ENCODE results near the gene FUBP3.

FUBP3 gene

GRCh38 chr9:130663977-130664250, 84.5 kb downstream of the FUBP3 start:
- no peak overlapping the region for H3K4me2 ChIP-seq (ENCODE audit: low read length)
- no peaks in the 10 kb centered on the region for H4K20me1 ChIP-seq (ENCODE audit: control insufficient read depth, insufficient read depth, low read depth, low read length)
- no peaks in the 10 kb centered on the region for H3F3A ChIP-seq (ENCODE audit: control insufficient read depth, insufficient read depth)
- H3K4me1 ChIP-seq (ENCODE audit: control insufficient read depth, low read length), result no peaks in the 10 kb centered on the region
- no peaks in the 10 kb centered on the region for H3K9me2 ChIP-seq (replicated peaks; ENCODE audit: control insufficient read depth, low read length)
- no peak for TF ChIP-seq EZH2phosphoT487 (IDR thresholded peaks at IDR 0.05; ENCODE audit: borderline replicate concordance, low read length)
- TF ChIP-seq, protein P1, sequence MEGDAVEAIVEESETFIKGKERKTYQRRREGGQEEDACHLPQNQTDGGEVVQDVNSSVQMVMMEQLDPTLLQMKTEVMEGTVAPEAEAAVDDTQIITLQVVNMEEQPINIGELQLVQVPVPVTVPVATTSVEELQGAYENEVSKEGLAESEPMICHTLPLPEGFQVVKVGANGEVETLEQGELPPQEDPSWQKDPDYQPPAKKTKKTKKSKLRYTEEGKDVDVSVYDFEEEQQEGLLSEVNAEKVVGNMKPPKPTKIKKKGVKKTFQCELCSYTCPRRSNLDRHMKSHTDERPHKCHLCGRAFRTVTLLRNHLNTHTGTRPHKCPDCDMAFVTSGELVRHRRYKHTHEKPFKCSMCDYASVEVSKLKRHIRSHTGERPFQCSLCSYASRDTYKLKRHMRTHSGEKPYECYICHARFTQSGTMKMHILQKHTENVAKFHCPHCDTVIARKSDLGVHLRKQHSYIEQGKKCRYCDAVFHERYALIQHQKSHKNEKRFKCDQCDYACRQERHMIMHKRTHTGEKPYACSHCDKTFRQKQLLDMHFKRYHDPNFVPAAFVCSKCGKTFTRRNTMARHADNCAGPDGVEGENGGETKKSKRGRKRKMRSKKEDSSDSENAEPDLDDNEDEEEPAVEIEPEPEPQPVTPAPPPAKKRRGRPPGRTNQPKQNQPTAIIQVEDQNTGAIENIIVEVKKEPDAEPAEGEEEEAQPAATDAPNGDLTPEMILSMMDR (IDR thresholded peaks at IDR 0.05; ENCODE audit: low read depth, low read length, poor library complexity, severe bottlenecking), result no peak
- no peaks in the 10 kb centered on the region for H3K9me3 ChIP-seq (ENCODE audit: control insufficient read depth, insufficient read depth, low read length)
- H3K36me3 ChIP-seq (ENCODE audit: control insufficient read depth, low read length), result no peaks in the 10 kb centered on the region
- H3K79me2 ChIP-seq (ENCODE audit: control insufficient read depth, low read length), result no peaks in the 10 kb centered on the region
- no peak overlapping the region for H3K4me3 ChIP-seq (ENCODE audit: low read length)
- peaks cover 27% of the 10 kb centered on the region for H3K27me3 ChIP-seq (ENCODE audit: control insufficient read depth, low read length)
- H3K27ac ChIP-seq (ENCODE audit: low read depth, low read length), result no peak overlapping the region

DNA sequence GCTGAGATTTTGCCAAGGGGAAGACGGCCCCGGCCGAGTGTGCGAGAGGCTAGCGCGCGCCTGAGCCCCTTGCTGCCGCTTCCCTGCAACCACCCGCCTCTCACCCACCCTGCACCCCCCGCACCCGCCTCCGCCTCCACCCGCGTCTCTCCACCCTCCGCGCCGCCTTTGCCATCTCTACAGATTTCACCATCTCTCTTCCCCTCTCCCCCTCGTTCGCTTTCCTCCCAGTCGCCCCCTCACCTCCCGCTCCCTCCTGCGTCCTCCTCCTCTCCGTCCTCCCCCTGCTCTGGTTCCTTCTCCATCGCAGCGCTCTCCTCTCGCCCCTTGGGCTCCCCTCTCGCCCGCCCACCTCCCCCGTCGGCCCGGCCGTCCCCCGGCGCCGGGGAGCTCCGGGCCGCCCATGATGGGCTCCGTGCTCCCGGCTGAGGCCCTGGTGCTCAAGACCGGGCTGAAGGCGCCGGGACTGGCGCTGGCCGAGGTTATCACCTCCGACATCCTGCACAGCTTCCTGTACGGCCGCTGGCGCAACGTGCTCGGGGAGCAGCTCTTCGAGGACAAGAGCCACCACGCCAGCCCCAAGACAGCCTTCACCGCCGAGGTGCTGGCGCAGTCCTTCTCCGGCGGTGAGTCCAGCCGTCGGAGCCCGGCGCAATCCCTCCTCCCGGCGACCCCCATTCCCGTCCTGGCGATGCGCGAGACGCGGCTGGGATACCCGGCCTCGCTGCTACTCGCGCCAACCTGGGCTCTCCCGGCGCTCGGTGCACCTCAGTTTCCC, 85.1 kb downstream of the FUBP3 start, which contains the start of gene PRDM12:
Gene PRDM12, plus strand, starts transcription at position 344 of the 778 bp plus-strand sequence. Its CDS starts 60 bp downstream, at position 404.
- Histone ChIP-seq H3F3A (ENCODE audit: control insufficient read depth, insufficient read depth) (no peaks in the 10 kb centered on the region), H3K9me3 (ENCODE audit: control insufficient read depth, insufficient read depth, low read length) (no peaks in the 10 kb centered on the region), H3K4me3 (ENCODE audit: low read length) (no peak within 1 kb of the TSS), H3K4me2 (ENCODE audit: low read length) (no peak within 1 kb of the TSS), H4K20me1 (ENCODE audit: control insufficient read depth, insufficient read depth, low read depth, low read length) (no peaks in the 10 kb centered on the region), H3K4me1 (ENCODE audit: control insufficient read depth, low read length) (no peaks in the 10 kb centered on the region), H3K27ac (ENCODE audit: low read depth, low read length) (no peak within 1 kb of the TSS), H3K36me3 (ENCODE audit: control insufficient read depth, low read length) (no peaks in the 10 kb centered on the region), H3K27me3 (ENCODE audit: control insufficient read depth, low read length) (peaks cover 27% of the 10 kb centered on the region), H3K9me2 (replicated peaks; ENCODE audit: control insufficient read depth, low read length) (no peaks in the 10 kb centered on the region), H3K79me2 (ENCODE audit: control insufficient read depth, low read length) (no peaks in the 10 kb centered on the region)
- TF ChIP-seq EZH2phosphoT487 (IDR thresholded peaks at IDR 0.05; ENCODE audit: borderline replicate concordance, low read length), result no peak

DNA sequence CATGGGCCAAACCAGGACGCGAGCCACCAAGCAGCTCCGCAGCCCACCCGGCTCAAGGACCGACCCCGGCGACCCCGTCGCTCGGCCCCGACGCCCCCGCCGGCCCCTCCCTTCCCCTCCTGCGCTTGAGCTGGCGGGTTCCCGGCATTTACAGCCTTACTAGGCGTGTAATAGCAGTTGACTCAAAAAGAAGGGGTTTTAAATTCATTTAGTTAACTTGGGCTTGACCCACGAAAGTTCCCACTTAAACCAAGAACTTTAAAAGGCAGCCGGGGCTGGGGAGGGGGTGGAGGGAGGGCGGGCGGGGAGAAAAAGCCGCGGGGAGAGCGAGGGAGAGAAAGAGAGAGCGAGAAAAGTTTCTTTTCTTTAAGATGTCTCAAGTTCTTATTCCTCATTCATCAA, 85.7 kb downstream of the FUBP3 start:
- H4K20me1 ChIP-seq (ENCODE audit: control insufficient read depth, insufficient read depth, low read depth, low read length), result no peaks in the 10 kb centered on the region
- H3K27ac ChIP-seq (ENCODE audit: low read depth, low read length), result no peak overlapping the region
- H3K4me3 ChIP-seq (ENCODE audit: low read length), result no peak overlapping the region
- H3K9me3 ChIP-seq (ENCODE audit: control insufficient read depth, insufficient read depth, low read length), result no peaks in the 10 kb centered on the region
- H3F3A ChIP-seq (ENCODE audit: control insufficient read depth, insufficient read depth), result no peaks in the 10 kb centered on the region
- H3K36me3 ChIP-seq (ENCODE audit: control insufficient read depth, low read length), result no peaks in the 10 kb centered on the region
- no peaks in the 10 kb centered on the region for H3K9me2 ChIP-seq (replicated peaks; ENCODE audit: control insufficient read depth, low read length)
- no peaks in the 10 kb centered on the region for H3K79me2 ChIP-seq (ENCODE audit: control insufficient read depth, low read length)
- no peaks in the 10 kb centered on the region for H3K4me1 ChIP-seq (ENCODE audit: control insufficient read depth, low read length)
- H3K4me2 ChIP-seq (ENCODE audit: low read length), result no peak overlapping the region
- TF ChIP-seq, protein P1 (IDR thresholded peaks at IDR 0.05; ENCODE audit: low read depth, low read length, poor library complexity, severe bottlenecking), result no peak
- no peak for TF ChIP-seq EZH2phosphoT487 (IDR thresholded peaks at IDR 0.05; ENCODE audit: borderline replicate concordance, low read length)
- peaks cover 27% of the 10 kb centered on the region for H3K27me3 ChIP-seq (ENCODE audit: control insufficient read depth, low read length)

Measured in DOHH2 (cell line).